ENCODE data around the gene SERPINB6.
"Not testable (repeated sequence)": the region's sequence is repeated elsewhere in the genome, so short reads cannot be mapped to it uniquely, and the experiment has no call there.

GRCh38 chr6:2932911-2933310 lies 38.5 kb downstream of the SERPINB6 start:
- not testable (repeated sequence) for TF ChIP-seq POLR2AphosphoS5 (IDR thresholded peaks at IDR 0.05; ENCODE audit: borderline replicate concordance, low read depth, low read length); EZH2 (IDR thresholded peaks at IDR 0.05)
